Subcutaneous abdominal adipose tissue (tissue), 5 donors: ENCODE results near the gene PRR7.

Source experiments
- H3K27ac ChIP-seq: one replicate; pipeline ENCODE4 v1.7.0; 2013; ENCODE audit warnings: low read depth, mild to moderate bottlenecking, inconsistent platforms, low read length, moderate library complexity
- H3K27me3 ChIP-seq, 5 donors: one replicate each; pipeline ENCODE4 v1.7.0; 2013; ENCODE audit warnings: low read length in 5 of 5, inconsistent platforms in 1 of 5; ENCODE audit not compliant: control insufficient read depth in 5 of 5, insufficient read depth in 4 of 5
- H3K36me3 ChIP-seq, 5 donors: one replicate each; pipeline ENCODE4 v1.7.0; 2013; ENCODE audit warnings: low read length in 5 of 5; ENCODE audit not compliant: control insufficient read depth in 5 of 5, insufficient read depth in 5 of 5
- H3K4me1 ChIP-seq, 5 donors: one replicate each; pipeline ENCODE4 v1.7.0; 2013; ENCODE audit warnings: low read length in 5 of 5, mild to moderate bottlenecking in 3 of 5, moderate library complexity in 1 of 5; ENCODE audit not compliant: control insufficient read depth in 5 of 5, insufficient read depth in 5 of 5
- H3K4me3 ChIP-seq, 5 donors: one replicate each; pipeline ENCODE4 v1.7.0; 2013; ENCODE audit warnings: low read length in 5 of 5, low read depth in 1 of 5
- H3K9ac ChIP-seq, 5 donors: one replicate each; pipeline ENCODE4 v1.7.0; 2013; ENCODE audit warnings: low read length in 5 of 5, mild to moderate bottlenecking in 4 of 5, moderate library complexity in 3 of 5
- H3K9me3 ChIP-seq, 5 donors: one replicate each; pipeline ENCODE4 v1.7.0; 2013; ENCODE audit warnings: low read length in 5 of 5; ENCODE audit not compliant: control insufficient read depth in 5 of 5
- donor health status: healthy.
- donor health status: healthy.
- donor health status: healthy.
- donor health status: healthy.
- donor health status: healthy.

PRR7 gene

DNA sequence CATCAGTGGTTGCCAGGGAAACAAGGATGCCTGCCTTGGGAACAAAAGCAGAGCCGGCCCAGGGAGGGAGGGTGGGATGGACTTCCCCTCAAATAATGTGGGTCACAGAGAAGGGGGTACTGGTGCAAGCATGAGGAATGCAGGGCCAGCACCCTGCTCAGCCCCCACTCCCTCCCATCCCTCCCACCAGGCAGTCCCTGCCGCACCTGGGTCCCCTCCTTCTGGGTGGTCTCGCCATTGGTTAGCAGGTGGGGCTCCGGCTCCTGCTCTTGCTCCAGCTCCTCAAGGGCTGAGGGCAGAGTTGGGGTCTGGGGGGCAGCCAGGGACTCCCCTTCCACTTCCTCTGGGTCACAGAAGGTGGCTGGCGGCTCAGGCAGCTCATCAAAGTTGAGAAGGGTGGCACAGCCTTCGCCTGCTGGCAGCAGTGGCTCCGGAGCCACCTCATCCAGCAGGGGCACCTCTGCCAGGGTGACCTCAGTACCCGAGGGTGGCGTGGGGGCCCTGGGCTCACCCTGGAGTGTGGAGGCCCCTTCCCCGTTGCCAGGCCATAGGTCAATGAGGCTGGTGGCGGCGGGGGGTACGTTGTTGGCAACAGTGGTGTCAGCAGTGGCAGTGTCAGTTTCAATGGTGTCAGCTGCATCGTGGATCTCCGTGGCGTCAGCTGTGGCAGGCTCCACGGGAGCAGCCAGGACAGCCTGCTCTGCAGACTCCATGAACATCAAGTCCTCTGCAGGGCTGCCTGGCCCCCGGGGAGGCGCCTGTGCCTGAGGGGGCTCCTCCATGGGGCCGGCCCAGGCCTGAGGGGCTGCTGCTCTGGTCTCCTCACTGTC lies 11.5 kb downstream of the PRR7 start:
- Histone ChIP-seq H3K27me3 (peaks cover 0 to 8% (median 5%) of the 10 kb centered on the region in 5 donors), H3K36me3 (peaks cover 0 to 29% (median 22%) of the 10 kb centered on the region in 5 donors), H3K9ac (no peak overlapping the region), H3K9me3 (no peaks in the 10 kb centered on the region), H3K4me3 (no peak overlapping the region), H3K4me1 (peaks cover 0 to 51% (median 45%) of the 10 kb centered on the region in 5 donors), H3K27ac (no peak overlapping the region)

DNA sequence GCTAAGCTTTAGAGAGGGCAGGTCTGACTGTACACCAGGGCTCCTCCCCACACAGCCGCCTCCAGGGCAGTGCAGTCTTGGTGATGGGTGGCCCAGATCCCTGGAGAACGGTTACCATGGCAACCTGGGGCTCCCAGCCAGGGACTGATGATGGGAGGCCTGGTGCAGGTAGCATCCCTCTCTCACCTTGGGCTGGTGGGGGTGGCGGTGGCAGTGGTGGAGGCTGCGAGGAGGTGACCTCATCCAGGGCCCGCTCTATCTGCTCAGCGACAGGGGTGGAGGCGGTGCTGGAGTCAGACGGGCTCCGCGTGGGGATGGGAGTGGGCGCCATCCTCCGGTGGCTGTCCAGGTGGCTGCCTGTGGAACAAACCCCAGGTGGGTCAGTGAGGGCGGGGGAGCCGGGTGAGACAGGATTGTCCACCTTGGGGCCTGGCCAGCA lies 12.3 kb downstream of the PRR7 start:
- H3K36me3 ChIP-seq, result peaks cover 0 to 29% (median 22%) of the 10 kb centered on the region in 5 donors
- peaks cover 0 to 48% (median 42%) of the 10 kb centered on the region in 5 donors for H3K4me1 ChIP-seq
- H3K9me3 ChIP-seq, result no peaks in the 10 kb centered on the region

DNA sequence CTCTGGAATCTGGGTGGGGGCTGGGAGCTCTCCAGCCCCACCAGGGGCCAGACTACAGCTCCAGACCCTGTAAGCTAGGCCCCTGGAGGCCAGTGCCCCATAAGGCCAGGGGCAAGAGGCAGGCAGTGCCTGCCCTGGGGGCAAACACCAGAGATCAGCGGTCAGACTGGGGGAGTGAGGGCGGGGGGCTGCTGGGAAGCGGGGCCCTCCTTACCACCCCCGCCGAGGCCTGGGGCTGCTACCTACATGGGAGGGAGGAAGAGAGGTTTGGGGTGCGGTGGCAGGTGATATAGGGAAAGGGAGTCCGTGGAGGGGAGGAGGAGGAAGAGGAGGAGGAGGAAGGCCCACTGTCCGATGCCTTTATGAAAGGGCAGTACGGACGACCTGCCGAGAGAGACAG lies 12.7 kb downstream of the PRR7 start:
- H3K4me3 ChIP-seq, result no peak overlapping the region
- H3K27me3 ChIP-seq, result no peaks in the 10 kb centered on the region
- H3K4me1 ChIP-seq, result peaks cover 0 to 44% (median 37%) of the 10 kb centered on the region in 5 donors
- peaks cover 0 to 29% (median 22%) of the 10 kb centered on the region in 5 donors for H3K36me3 ChIP-seq
- no peak overlapping the region for H3K27ac ChIP-seq
- H3K9me3 ChIP-seq, result no peaks in the 10 kb centered on the region
- no peak overlapping the region for H3K9ac ChIP-seq

More for the DNA sequence above, 12.3 kb downstream of the PRR7 start:
- H3K27me3 ChIP-seq, result peaks cover 0 to 2% (median 0%) of the 10 kb centered on the region in 5 donors
- H3K27ac ChIP-seq, result no peak overlapping the region
- H3K4me3 ChIP-seq, result no peak overlapping the region
- no peak overlapping the region for H3K9ac ChIP-seq

DNA sequence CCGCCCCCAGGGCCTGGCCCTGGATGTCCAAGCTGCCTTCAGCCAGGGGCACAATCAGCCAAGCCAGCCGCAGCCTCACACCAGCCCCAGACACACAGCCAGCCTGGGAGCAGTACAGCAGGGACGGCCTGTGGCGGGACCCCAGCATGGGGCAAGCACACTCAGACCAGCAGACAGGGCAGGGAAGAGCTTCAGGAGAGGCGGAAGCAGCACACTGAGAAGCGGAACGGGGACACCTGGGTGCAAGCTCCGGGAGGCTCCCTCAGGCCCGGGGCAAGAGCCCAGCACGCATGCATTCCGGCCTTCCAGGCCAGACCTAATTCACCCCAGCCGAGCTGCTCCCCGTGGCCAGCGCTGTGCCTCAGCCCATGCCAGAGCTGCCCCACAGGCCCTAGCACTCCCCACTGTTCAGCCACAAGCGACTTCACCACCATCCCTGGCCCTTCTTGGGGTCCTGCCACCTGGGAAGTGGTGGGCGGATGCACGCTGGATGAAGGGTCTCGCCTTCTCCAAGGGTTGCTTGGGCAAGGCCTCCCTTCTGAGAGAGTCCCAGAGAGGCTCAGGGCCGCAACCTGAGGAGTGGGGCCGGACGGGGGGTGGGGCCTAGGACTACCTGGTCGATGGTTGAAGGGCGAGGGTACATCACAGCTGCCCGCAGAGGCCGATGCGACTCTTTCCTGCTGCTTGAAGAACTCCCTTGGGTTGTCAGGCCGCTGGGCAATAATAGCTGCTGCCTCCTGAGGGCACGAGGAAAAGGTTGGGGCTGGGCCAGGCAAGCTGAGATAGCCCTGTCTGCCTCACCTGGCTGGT lies 13.4 kb downstream of the PRR7 start:
- no peak overlapping the region for H3K9ac ChIP-seq
- H3K36me3 ChIP-seq, result peaks cover 0 to 30% (median 22%) of the 10 kb centered on the region in 5 donors
- no peak overlapping the region for H3K27ac ChIP-seq
- no peaks in the 10 kb centered on the region for H3K27me3 ChIP-seq
- no peaks in the 10 kb centered on the region for H3K9me3 ChIP-seq
- H3K4me1 ChIP-seq, result peaks cover 0 to 39% (median 35%) of the 10 kb centered on the region in 5 donors
- no peak overlapping the region for H3K4me3 ChIP-seq

DNA sequence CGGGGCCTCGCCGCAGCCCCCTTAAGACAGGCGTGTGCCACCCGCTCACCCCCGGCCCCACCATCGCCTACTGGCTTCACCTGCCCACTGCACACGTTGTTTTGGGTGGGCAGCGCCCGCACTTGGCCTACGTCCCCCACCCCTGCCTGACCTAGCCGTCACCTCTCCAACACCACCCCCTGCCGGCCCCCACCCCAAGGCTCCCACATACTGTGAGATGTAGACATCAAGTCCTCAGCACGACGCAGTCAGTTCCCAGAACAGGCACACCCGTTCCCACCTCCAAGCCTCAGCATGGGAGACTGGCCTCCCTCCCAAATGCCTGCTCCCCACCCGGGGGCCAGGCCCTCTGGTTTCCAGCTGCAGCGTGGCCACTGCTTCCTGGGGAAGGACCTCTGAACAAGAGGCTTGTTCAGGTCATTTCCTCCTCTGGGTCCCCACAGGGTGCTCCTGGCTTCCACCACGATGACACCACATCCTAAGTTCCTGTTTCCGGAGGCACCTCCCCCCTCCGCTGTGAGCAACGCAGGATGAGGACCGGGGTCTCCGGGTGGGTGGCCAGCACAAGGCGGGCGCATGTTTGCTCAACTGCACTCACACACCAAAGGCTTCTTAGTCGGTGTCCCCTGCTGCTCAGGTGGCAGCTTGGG lies 15.5 kb downstream of the PRR7 start:
- Histone ChIP-seq H3K27me3 (no peaks in the 10 kb centered on the region), H3K9ac (peak overlapping the region in 1 of 5 donors; percentile 58), H3K27ac (peak overlapping the region; percentile 76), H3K9me3 (peaks cover 0 to 2% (median 0%) of the 10 kb centered on the region in 5 donors), H3K36me3 (peaks cover 0 to 50% (median 40%) of the 10 kb centered on the region in 5 donors), H3K4me3 (peak overlapping the region in 3 of 5 donors; percentile 3 to 32 (median 28)), H3K4me1 (peaks cover 0 to 20% (median 15%) of the 10 kb centered on the region in 5 donors)

DNA sequence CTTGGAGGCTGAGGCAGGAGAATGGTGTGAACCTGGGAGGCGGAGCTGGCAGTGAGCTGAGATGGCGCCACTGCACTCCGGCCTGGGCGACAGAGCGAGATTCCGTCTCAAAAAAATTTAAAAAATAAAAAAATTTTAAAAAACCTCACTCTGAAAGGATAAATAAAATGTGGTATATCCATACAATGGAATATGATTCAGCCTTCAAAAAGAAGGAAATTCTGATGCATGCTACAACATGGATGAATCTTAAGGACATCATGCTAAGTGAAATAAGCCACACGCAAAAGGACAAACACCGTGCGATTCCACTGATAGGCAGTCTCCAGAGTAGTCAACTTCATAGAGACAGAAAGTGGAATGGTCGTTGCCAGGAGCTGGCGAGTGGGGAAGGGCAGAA lies 18.4 kb downstream of the PRR7 start:
- no peaks in the 10 kb centered on the region for H3K27me3 ChIP-seq
- H3K27ac ChIP-seq, result no peak overlapping the region
- no peak overlapping the region for H3K4me3 ChIP-seq
- H3K9ac ChIP-seq, result no peak overlapping the region
- H3K4me1 ChIP-seq, result peaks cover 0 to 29% (median 22%) of the 10 kb centered on the region in 5 donors
- H3K9me3 ChIP-seq, result peaks cover 0 to 2% (median 0%) of the 10 kb centered on the region in 5 donors
- peaks cover 0 to 40% (median 35%) of the 10 kb centered on the region in 5 donors for H3K36me3 ChIP-seq

DNA sequence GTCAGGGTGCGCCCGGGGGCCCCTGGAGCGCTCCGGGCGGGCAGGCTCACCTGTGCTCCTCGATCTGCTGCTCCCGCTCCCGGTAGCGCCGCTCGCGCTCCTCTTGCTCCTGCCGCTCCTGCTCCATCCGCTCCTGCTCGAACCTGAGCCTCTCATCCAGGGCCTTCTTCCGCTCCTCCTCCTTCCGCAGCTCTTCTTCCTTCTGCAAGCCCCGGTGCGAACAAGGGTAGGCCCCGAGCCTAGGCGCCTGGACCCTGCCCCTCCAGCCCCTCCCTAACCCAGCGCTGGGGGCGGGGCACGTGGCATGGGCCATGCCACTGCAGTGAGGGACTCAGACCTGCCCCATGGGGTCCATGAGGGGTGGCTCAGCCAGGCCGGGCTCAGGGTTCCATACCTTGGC lies 20.2 kb downstream of the PRR7 start:
- Histone ChIP-seq H3K4me3 (no peak overlapping the region), H3K4me1 (peaks cover 0 to 40% (median 34%) of the 10 kb centered on the region in 5 donors), H3K36me3 (peaks cover 0 to 33% (median 30%) of the 10 kb centered on the region in 5 donors), H3K27ac (no peak overlapping the region), H3K9ac (no peak overlapping the region), H3K9me3 (peaks cover 0 to 2% (median 0%) of the 10 kb centered on the region in 5 donors), H3K27me3 (no peaks in the 10 kb centered on the region)

DNA sequence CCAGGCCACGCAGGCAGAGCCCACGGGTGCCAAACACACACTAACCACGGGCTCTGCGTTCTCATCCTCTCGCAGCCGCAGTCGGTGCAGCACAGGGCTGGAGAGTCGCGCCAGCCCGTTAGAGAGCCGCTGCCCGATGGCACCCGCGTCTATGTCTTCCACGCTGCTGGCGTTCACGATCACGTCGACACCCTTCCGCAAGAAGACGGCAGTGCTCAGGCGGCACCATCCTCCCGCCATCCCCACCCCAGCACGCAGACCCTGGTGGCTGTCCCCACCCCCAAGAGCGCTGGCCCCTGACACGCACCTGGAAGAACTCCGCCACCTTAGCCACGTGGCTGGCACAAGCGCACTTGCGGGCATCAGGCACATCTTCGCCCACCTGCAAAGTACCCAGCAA lies 20.8 kb downstream of the PRR7 start:
- Histone ChIP-seq H3K27ac (no peak overlapping the region), H3K9me3 (peaks cover 0 to 2% (median 0%) of the 10 kb centered on the region in 5 donors), H3K27me3 (no peaks in the 10 kb centered on the region), H3K4me1 (peaks cover 2 to 41% (median 36%) of the 10 kb centered on the region in 5 donors), H3K9ac (no peak overlapping the region), H3K4me3 (no peak overlapping the region), H3K36me3 (peaks cover 0 to 33% (median 30%) of the 10 kb centered on the region in 5 donors)

DNA sequence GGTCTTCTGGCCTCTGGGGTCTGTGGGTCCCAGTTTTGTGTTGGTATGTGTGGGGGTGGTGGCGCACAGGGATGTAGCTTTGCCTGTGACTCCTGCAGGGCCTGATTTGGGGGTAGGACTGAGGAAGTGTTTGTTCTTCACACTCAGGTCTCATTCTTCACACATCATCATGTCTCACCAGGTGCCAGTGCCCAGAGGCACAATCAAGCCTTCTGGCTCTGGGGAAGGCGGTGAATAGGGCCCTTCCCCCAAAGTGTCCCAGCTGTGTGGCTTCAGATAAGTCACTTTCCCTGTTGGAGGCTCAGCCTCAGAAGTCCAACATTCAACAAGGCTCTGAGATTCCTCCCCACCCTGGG lies 21.7 kb downstream of the PRR7 start:
- no peak overlapping the region for H3K27ac ChIP-seq
- H3K4me3 ChIP-seq, result no peak overlapping the region
- peaks cover 0 to 33% (median 30%) of the 10 kb centered on the region in 5 donors for H3K36me3 ChIP-seq
- no peaks in the 10 kb centered on the region for H3K27me3 ChIP-seq
- H3K9ac ChIP-seq, result no peak overlapping the region
- H3K9me3 ChIP-seq, result peaks cover 0 to 2% (median 0%) of the 10 kb centered on the region in 5 donors
- peaks cover 2 to 41% (median 38%) of the 10 kb centered on the region in 5 donors for H3K4me1 ChIP-seq
